ENCODE results near the gene TRIL. TPM values are rescaled to one million over a fixed set of nuclear protein-coding genes. Genes with fewer than 3 reads are reported as not detected.

The TRIL gene
- total RNA-seq, 1 experiment from 2014 or later, result 0.03 TPM

GRCh38 chr7:28983396-28984190, 25.5 kb upstream of the TRIL start:
- no peak for DNase-seq (ENCODE audit: low spot score)

GRCh38 chr7:28981161-28981465, 23.0 kb upstream of the TRIL start:
- no peak for DNase-seq (ENCODE audit: low spot score)

- DNase-seq (ENCODE audit: low spot score), result no peak
Measured at GRCh38 chr7:28980451-28981160, 22.5 kb upstream of the TRIL start.

- DNase-seq (ENCODE audit: low spot score), result no peak
Measured at GRCh38 chr7:28979776-28980175, 21.6 kb upstream of the TRIL start.

- no peak for DNase-seq (ENCODE audit: low spot score)
Measured at GRCh38 chr7:28977881-28978280, 19.8 kb upstream of the TRIL start.

- DNase-seq (ENCODE audit: low spot score), result no peak
Measured at GRCh38 chr7:28976022-28976421, 17.9 kb upstream of the TRIL start.

- DNase-seq (ENCODE audit: low spot score), result no peak
Measured at GRCh38 chr7:28973591-28973990, 15.5 kb upstream of the TRIL start.

- DNase-seq (ENCODE audit: low spot score), result no peak
Measured at GRCh38 chr7:28964056-28964455, 5.9 kb upstream of the TRIL start.

GRCh38 chr7:28961972-28962371, 3.8 kb upstream of the TRIL start:
- no peak for DNase-seq (ENCODE audit: low spot score)

- no peak for DNase-seq (ENCODE audit: low spot score)
Measured at GRCh38 chr7:28960071-28960840, 2.1 kb upstream of the TRIL start.

GRCh38 chr7:28958980-28959347, 834 bp upstream of the TRIL start:
- DNase-seq (ENCODE audit: low spot score), result no peak

GRCh38 chr7:28957751-28958234, 337 bp downstream of the TRIL start:
- no peak for DNase-seq (ENCODE audit: low spot score)

- DNase-seq (ENCODE audit: low spot score), result no peak
Measured at GRCh38 chr7:28957064-28957750, 923 bp downstream of the TRIL start.

GRCh38 chr7:28956608-28957063, 1.5 kb downstream of the TRIL start:
- peak; percentile 15 for DNase-seq (ENCODE audit: low spot score)

- DNase-seq (ENCODE audit: low spot score), result peak; percentile 69
Measured at GRCh38 chr7:28955718-28956607, 2.2 kb downstream of the TRIL start.

GRCh38 chr7:28955356-28955717, 2.8 kb downstream of the TRIL start:
- DNase-seq (ENCODE audit: low spot score), result no peak

GRCh38 chr7:28954946-28955345, 3.2 kb downstream of the TRIL start:
- no peak for DNase-seq (ENCODE audit: low spot score)

- no peak for DNase-seq (ENCODE audit: low spot score)
Measured at GRCh38 chr7:28954471-28954870, 3.7 kb downstream of the TRIL start.

GRCh38 chr7:28953633-28954032, 4.5 kb downstream of the TRIL start:
- DNase-seq (ENCODE audit: low spot score), result no peak

GRCh38 chr7:28942168-28942567, 16.0 kb downstream of the TRIL start:
- DNase-seq (ENCODE audit: low spot score), result no peak

- DNase-seq (ENCODE audit: low spot score), result no peak
Measured at GRCh38 chr7:28941633-28942032, 16.5 kb downstream of the TRIL start.
